ENCODE results near the gene DYRK1A.

DNA sequence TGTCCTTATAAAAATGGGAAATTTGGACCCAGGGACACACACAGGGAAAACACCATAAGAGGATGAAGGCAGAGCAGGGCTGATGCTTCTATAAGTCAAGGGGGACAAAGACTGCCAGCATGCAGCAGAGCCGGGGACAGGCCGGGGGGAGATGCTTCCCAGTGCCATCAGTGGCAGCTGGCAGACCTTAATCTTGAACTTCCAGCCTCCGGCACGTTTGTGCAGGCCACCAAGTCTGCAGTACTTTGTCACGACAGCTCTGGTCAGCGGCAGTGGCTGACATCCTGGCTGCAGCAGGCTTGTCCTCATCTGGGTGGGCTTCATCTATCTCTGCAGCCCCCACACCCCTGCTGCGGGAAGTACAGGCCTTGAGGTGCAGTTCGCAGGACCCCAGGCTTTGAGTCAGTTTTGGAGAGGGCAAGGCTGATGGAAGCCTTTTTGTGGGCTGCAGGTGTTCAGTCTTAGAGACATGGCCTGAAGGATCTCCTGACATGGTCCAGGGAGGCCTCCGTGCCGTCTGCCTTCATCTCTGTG, 186.0 kb downstream of the DYRK1A start:
- TF ChIP-seq, protein P1, sequence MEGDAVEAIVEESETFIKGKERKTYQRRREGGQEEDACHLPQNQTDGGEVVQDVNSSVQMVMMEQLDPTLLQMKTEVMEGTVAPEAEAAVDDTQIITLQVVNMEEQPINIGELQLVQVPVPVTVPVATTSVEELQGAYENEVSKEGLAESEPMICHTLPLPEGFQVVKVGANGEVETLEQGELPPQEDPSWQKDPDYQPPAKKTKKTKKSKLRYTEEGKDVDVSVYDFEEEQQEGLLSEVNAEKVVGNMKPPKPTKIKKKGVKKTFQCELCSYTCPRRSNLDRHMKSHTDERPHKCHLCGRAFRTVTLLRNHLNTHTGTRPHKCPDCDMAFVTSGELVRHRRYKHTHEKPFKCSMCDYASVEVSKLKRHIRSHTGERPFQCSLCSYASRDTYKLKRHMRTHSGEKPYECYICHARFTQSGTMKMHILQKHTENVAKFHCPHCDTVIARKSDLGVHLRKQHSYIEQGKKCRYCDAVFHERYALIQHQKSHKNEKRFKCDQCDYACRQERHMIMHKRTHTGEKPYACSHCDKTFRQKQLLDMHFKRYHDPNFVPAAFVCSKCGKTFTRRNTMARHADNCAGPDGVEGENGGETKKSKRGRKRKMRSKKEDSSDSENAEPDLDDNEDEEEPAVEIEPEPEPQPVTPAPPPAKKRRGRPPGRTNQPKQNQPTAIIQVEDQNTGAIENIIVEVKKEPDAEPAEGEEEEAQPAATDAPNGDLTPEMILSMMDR (IDR thresholded peaks at IDR 0.05) = no peak
- no peak for TF ChIP-seq POLR2A (IDR thresholded peaks at IDR 0.05)

Data from prostate gland (tissue), 2 donors.